Measurements from ENCODE around the gene SP140.
"Not testable (repeated sequence)": the region's sequence is repeated elsewhere in the genome, so short reads cannot be mapped to it uniquely, and the experiment has no call there.

The SP140 gene

DNA sequence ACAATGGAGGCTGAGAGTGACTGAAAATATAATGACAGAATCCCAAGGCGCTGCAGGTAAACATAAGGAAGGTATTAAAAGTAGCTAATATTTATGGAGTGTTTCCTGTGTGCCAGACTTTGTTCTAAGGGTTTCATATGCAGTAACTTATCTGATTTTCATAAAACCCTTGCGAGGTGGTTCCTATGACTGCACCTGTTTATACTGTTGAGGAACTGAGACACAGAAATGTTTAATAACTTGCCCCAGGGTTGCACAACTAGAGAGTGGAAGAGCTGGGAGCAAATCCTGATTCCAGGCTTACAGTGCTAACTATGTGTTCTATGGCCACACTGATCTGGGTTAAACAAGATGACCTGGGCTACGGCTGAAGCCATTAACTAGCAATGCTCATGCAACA lies 8.1 kb upstream of the SP140 start:
- TF ChIP-seq, protein P1, sequence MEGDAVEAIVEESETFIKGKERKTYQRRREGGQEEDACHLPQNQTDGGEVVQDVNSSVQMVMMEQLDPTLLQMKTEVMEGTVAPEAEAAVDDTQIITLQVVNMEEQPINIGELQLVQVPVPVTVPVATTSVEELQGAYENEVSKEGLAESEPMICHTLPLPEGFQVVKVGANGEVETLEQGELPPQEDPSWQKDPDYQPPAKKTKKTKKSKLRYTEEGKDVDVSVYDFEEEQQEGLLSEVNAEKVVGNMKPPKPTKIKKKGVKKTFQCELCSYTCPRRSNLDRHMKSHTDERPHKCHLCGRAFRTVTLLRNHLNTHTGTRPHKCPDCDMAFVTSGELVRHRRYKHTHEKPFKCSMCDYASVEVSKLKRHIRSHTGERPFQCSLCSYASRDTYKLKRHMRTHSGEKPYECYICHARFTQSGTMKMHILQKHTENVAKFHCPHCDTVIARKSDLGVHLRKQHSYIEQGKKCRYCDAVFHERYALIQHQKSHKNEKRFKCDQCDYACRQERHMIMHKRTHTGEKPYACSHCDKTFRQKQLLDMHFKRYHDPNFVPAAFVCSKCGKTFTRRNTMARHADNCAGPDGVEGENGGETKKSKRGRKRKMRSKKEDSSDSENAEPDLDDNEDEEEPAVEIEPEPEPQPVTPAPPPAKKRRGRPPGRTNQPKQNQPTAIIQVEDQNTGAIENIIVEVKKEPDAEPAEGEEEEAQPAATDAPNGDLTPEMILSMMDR (IDR thresholded peaks at IDR 0.05; ENCODE audit: insufficient read depth, missing control alignments) = no peak
- FAIRE-seq (no peak), DNase-seq (ENCODE audit: insufficient read length, low spot score) (no peak)

DNA sequence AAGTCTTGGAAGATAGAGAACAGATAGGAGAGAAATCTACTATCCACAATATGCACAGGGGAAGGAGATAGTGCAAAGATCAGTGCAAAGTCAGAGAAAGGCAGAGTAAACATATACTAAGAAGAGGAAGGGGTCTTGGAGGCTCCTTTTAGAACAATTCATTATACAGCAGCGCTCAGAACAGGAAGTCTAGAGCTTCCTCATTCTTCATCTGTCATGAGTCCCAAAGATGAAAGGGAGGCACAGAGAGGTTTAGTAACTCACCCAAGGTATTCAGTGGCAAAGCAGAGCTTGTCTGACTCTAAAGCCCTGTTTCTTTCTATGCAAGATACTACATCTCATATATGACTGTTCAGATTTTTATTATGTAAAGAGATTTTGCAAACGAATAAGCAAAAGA lies 7.1 kb upstream of the SP140 start:
- FAIRE-seq (no peak), DNase-seq (ENCODE audit: insufficient read length, low spot score) (no peak)
- TF ChIP-seq, protein P1 (IDR thresholded peaks at IDR 0.05; ENCODE audit: insufficient read depth, missing control alignments) = no peak

DNA sequence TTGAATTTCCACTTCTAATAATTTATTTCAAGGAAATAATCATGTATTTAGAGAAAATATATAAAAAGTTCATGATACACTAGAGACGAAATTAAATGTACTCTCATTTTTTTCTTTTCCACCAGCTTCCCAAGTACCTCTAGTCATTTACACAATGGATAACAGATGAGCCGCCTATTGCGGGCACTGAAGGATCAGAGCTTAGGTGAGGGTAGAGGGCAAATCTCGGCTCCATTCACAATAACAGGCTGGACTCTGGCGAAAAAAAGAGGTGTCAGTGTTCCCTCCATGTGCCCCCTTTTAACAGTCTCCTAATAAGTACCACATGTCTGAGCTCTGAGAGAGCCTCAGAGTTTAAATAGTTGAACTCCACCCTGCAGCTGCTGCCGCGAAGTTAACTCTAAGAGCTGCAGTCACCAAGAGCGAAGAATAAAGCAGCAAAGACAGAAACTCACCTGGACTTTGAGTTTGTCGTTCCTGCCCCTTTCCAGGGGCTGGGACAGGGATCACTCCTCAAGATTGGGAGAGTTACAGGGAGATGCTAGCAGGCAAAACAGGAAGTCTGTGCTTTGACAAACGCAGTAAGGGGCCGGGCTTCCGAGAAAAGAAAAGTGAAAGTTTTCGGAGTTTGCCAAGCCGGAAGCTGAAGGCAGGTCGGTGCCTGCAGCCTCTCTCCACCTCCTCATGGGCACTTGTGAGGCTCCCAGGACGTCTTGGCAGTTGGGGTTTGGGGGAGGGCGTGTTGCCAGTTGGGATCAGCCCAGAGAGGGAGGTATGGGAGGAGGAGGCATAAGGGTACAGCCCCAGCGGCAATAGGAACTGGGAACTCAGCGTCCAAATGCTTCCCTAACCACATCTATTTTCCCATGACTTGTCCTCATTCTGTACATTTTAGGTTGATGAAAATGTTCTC lies 5.9 kb upstream of the SP140 start, which contains the start of gene SP110:
Gene SP110, minus strand, starts transcription at position 566 of the 913 bp plus-strand sequence. CDS start 3,057 bp downstream, outside the sequence.
- TF ChIP-seq, protein P1 (IDR thresholded peaks at IDR 0.05; ENCODE audit: insufficient read depth, missing control alignments) = no peak
- FAIRE-seq (no peak), DNase-seq (ENCODE audit: insufficient read length, low spot score) (no peak)

DNA sequence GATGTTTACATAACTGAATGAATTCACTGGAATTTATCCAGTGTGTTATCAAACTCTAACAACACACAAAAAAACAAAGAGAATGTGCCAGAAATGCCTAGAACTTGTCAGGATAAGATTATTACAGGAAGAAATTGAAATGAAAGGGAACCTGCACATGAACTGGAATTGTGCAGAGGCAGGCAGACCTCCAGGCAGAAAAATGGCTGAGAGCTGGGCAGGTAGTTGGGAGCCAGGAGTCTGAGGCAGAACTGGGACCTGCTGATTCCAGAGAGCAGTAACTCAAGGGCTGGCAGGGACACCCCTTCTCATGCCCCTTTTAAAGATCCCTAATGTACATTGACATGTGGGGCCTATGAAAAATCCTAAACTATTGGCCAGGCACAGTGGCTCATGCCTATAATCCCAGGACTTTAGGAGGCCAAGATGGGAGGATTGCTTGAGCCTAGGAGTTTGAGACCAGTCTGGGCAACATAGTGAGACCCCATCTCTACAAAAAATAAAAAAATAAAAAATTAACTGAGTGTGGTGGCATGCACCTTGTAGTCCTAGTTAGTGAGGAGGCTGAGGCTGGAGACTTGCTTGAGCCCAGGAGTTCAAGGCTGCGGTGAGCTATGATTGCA lies 5.1 kb upstream of the SP140 start:
- DNase-seq (ENCODE audit: insufficient read length, low spot score) (no peak), FAIRE-seq (no peak)
- TF ChIP-seq, protein P1 (IDR thresholded peaks at IDR 0.05; ENCODE audit: insufficient read depth, missing control alignments) = no peak

DNA sequence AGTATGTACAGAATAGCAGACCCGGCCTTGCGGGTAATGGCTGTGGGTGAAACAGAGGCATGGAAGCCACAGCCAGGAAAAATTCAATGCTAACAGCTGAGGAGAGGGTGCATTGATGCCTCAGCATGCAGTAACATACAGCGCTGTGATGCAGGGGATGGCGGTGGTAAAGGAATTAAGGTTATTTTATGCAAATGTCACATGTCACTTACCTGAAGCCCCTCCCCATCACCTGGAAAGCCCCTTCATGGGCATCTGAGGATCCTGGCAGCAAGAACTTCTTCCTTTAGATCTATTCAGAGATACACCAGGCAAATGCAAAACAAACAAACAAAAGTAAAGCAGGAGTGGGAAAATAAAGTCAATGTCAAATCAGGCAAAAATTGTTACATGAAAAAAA lies 4.0 kb upstream of the SP140 start:
- no peak for FAIRE-seq
- no peak for DNase-seq (ENCODE audit: insufficient read length, low spot score)
- TF ChIP-seq, protein P1 (IDR thresholded peaks at IDR 0.05; ENCODE audit: insufficient read depth, missing control alignments) = no peak

DNA sequence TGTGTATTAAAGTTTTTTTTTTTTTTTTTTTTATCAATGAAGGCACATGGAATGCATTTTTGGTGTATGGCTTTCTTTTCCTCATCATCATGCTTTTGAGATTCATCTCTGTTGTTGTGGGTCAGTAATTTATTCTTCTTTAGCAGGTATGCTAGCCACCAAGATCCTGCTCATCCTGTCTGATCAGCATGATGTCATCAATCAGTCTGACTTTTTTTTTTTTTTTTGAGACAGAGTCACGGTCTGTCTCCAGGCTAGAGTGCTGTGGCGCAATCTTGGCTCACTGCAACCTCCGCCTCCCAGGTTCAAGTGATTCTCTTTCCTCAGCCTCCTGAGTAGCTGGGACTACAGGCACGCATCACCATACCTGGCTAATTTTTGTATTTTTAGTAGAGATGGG lies 2.7 kb upstream of the SP140 start:
- FAIRE-seq; DNase-seq (ENCODE audit: insufficient read length, low spot score): not testable (repeated sequence)

DNA sequence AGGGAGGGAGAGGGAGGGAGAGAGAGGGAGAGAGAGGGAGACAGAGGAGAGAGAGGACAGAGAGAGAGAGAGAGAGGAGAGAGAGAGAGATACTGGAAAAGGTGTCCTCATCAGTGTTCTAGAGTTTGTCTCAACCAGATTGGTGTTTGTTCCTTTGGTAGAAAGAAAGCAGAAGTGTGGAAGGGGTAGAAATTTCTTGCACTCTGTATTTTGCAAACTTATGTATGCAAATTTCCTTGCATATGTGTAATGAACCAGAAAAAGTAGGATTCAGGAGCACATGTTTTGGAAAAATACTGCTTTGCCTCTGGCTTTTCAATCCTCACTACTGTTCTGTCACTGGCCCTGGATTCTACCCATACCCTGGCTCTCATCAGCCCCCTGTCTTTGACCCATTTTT lies 1.1 kb upstream of the SP140 start:
- TF ChIP-seq, protein P1 (IDR thresholded peaks at IDR 0.05; ENCODE audit: insufficient read depth, missing control alignments) = no peak
- DNase-seq (ENCODE audit: insufficient read length, low spot score) (no peak), FAIRE-seq (no peak)

Data from D721Med (cell line).